Measurements from ENCODE around the gene EXOC6B.

EXOC6B gene

DNA sequence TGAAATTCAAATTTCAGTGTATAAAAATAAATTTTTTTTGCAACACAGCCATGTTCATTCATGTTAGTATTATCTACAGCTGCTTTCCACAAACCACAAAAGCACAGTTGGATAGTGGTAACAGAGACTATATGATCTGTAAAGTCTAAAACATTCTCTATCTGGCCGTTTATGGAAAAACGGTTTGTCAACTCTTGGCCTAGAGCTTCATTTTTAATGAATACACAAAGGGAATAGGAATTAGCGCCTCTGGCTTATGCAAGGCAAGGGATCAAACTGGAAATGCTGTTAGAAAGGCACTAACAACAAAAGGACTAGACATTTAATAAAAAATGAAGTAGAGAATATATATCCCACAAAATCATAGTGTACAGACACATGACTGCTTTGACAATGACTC lies 211.9 kb downstream of the EXOC6B start:
- TF ChIP-seq, protein P1, sequence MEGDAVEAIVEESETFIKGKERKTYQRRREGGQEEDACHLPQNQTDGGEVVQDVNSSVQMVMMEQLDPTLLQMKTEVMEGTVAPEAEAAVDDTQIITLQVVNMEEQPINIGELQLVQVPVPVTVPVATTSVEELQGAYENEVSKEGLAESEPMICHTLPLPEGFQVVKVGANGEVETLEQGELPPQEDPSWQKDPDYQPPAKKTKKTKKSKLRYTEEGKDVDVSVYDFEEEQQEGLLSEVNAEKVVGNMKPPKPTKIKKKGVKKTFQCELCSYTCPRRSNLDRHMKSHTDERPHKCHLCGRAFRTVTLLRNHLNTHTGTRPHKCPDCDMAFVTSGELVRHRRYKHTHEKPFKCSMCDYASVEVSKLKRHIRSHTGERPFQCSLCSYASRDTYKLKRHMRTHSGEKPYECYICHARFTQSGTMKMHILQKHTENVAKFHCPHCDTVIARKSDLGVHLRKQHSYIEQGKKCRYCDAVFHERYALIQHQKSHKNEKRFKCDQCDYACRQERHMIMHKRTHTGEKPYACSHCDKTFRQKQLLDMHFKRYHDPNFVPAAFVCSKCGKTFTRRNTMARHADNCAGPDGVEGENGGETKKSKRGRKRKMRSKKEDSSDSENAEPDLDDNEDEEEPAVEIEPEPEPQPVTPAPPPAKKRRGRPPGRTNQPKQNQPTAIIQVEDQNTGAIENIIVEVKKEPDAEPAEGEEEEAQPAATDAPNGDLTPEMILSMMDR (IDR thresholded peaks at IDR 0.05; ENCODE audit: insufficient read depth, low read depth, low read length, missing control alignments) = no peak
- no peak overlapping the region for H3K4me3 ChIP-seq (ENCODE audit: low read depth, low read length)
- DNase-seq (ENCODE audit: low read depth) = no peak

DNA sequence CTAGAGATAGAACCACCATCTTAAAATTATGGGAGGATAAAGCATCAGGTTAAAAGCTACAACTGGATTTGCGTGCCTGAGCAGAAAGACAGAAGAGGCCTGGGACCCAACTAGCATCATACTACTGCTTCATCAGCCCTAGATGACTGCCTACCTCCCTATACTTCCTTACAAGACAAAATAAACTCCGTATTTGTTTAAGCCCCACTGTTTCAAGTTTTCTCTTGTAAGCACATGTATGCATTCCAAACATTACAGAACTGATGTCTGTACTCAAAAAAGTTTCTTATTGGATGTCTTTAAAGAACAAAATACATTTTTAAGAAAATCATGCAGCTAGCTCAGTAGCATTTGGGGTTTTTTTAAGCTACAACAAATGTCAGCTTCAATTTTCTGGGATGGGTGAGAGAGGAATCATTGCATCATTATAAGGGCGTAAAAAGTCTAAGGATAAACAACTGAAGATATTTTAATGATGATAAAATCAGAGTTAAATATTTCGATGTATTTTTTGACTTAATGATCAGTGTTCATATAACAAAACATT lies 213.1 kb downstream of the EXOC6B start:
- H3K4me3 ChIP-seq (ENCODE audit: low read depth, low read length) = no peak overlapping the region
- TF ChIP-seq, protein P1 (IDR thresholded peaks at IDR 0.05; ENCODE audit: insufficient read depth, low read depth, low read length, missing control alignments) = no peak
- DNase-seq (ENCODE audit: low read depth) = no peak

DNA sequence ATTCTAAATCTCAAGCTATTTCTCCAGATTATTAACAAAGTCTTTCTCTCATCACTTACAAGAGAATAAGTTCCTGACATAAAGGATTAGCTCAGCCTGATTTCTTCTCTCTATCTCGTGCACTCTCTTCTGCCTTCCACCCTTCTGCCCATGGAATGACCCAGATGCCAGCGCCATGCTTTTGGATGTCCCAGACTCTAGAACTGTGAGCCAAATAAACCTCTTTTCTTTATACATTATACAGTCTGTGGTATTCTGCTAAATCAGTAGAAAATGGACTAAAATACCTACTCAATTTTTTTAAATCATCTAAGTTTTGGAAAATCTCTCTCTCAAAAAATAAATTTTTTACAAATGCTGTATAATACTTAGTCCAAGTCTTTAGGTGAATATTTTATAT lies 218.6 kb downstream of the EXOC6B start:
- TF ChIP-seq, protein P1 (IDR thresholded peaks at IDR 0.05; ENCODE audit: insufficient read depth, low read depth, low read length, missing control alignments) = no peak
- H3K4me3 ChIP-seq (ENCODE audit: low read depth, low read length) = no peak overlapping the region
- DNase-seq (ENCODE audit: low read depth) = no peak

DNA sequence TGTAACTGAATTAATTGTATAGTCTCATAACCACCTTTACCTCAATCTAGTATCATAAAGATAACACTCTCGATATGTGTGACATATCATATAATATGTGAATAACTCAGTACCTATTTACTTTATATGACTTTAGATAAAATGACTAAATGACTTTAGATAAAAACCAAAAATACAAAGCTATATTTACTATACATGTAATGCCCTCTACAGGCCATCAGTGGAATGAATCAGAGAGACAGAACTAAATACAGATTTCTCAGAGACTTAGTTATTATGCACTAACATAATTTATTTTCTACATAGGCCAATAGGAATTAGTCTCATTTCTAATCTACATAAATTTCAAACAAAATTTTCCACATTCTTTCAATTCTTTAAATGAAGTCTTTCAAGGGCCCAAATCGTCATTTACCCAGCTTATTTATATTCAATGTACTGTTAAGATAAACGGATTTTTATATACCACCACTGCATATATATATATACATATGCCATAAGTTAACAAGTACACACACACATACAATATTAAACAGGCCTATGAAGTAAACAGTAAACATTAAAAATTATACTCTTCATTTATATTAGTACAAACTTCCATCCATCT lies 219.9 kb downstream of the EXOC6B start:
- peak; percentile 19 for DNase-seq (ENCODE audit: low read depth)
- TF ChIP-seq, protein P1 (IDR thresholded peaks at IDR 0.05; ENCODE audit: insufficient read depth, low read depth, low read length, missing control alignments) = peak; percentile 58
- H3K4me3 ChIP-seq (ENCODE audit: low read depth, low read length) = no peak overlapping the region

DNA sequence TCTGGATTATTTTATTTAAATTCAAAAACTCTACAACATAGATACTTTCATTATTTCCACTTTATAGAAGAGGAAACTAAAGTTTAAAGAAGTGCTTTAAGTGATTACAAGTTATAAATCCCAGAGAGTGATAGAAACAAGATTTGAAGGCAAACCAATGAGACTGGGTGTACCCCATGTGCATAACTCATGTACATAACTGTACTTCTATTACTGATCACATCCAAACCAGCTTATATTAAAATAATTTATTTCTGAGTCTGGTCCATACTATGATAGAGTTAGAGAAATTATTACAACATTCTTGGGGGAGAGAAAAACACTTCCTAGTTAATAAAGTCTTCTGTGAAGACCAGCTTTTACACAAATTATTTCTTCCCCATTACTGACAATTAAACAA lies 221.4 kb downstream of the EXOC6B start:
- DNase-seq (ENCODE audit: low read depth) = no peak
- no peak overlapping the region for H3K4me3 ChIP-seq (ENCODE audit: low read depth, low read length)
- TF ChIP-seq, protein P1 (IDR thresholded peaks at IDR 0.05; ENCODE audit: insufficient read depth, low read depth, low read length, missing control alignments) = no peak

DNA sequence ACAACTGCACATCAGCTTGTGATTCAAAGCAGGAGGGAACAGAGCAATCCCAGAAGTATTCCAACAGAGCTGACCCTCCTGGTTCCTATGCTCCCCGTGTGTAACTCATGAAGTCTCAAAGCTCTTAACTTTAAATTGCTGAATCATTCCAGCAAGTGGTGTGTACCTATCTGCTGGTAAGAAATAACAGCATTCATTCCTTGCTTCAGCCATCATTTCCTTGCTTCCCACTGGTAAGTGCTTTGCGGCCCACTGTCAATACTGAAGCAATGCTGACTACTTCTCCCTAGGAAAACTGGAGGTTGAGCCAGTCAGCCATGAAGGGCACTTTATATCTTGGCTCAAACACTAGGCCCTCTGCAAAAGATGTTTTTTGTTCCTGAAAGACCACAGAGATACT lies 222.4 kb downstream of the EXOC6B start:
- no peak overlapping the region for H3K4me3 ChIP-seq (ENCODE audit: low read depth, low read length)
- TF ChIP-seq, protein P1 (IDR thresholded peaks at IDR 0.05; ENCODE audit: insufficient read depth, low read depth, low read length, missing control alignments) = no peak
- no peak for DNase-seq (ENCODE audit: low read depth)

DNA sequence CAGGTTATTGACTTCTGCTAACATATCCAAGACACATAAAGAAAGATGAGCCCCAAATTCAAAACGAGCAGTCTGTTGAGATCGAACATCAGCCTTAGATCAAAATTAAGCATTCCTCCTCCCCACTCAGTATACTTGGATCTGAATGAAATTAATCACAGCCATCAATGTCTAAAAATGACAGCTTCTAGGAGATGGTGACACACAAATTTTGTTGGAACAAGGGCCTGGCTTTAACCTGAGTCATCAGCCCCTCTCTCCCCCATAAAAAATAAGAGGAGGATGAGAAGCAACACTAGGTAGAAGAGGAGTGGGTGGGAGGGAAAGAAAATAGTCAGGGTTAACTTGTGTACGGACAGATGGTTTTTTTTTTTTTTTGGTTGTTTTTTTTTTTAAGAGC lies 223.1 kb downstream of the EXOC6B start:
- TF ChIP-seq, protein P1 (IDR thresholded peaks at IDR 0.05; ENCODE audit: insufficient read depth, low read depth, low read length, missing control alignments) = no peak
- no peak overlapping the region for H3K4me3 ChIP-seq (ENCODE audit: low read depth, low read length)
- DNase-seq (ENCODE audit: low read depth) = no peak
